ENCODE results near the gene MRPL44.

MRPL44 gene

GRCh38 chr2:223947711-223948205 is 9.5 kb upstream of the MRPL44 start:
- Histone ChIP-seq H3K4me1 (ENCODE audit: control insufficient read depth in 1 of 2, insufficient read depth in 2 of 2, low read length in 2 of 2) (peaks cover 19 to 25% of the 10 kb centered on the region in 2 donors), H3K36me3 (ENCODE audit: control insufficient read depth in 1 of 2, insufficient read depth in 2 of 2, low read length in 2 of 2) (no peaks in the 10 kb centered on the region), H3K9ac (ENCODE audit: low read depth in 1 of 2, low read length in 2 of 2) (no peak overlapping the region), H3K27ac (ENCODE audit: low read depth, low read length) (no peak overlapping the region), H3K27me3 (ENCODE audit: control insufficient read depth in 1 of 2, insufficient read depth in 2 of 2, low read length in 2 of 2) (no peaks in the 10 kb centered on the region), H3K9me3 (ENCODE audit: control insufficient read depth in 1 of 2, low read length in 2 of 2) (no peaks in the 10 kb centered on the region), H3K4me3 (ENCODE audit: low read depth in 1 of 2, low read length in 2 of 2) (no peak overlapping the region)

GRCh38 chr2:223949241-223949840 is 7.9 kb upstream of the MRPL44 start:
- no peak overlapping the region for H3K9ac ChIP-seq (ENCODE audit: low read depth in 1 of 2, low read length in 2 of 2)
- no peak overlapping the region for H3K27ac ChIP-seq (ENCODE audit: low read depth, low read length)
- peaks cover 7 to 19% of the 10 kb centered on the region in 2 donors for H3K4me1 ChIP-seq (ENCODE audit: control insufficient read depth in 1 of 2, insufficient read depth in 2 of 2, low read length in 2 of 2)
- no peaks in the 10 kb centered on the region for H3K9me3 ChIP-seq (ENCODE audit: control insufficient read depth in 1 of 2, low read length in 2 of 2)
- no peak overlapping the region for H3K4me3 ChIP-seq (ENCODE audit: low read depth in 1 of 2, low read length in 2 of 2)
- no peaks in the 10 kb centered on the region for H3K27me3 ChIP-seq (ENCODE audit: control insufficient read depth in 1 of 2, insufficient read depth in 2 of 2, low read length in 2 of 2)
- H3K36me3 ChIP-seq (ENCODE audit: control insufficient read depth in 1 of 2, insufficient read depth in 2 of 2, low read length in 2 of 2): no peaks in the 10 kb centered on the region

GRCh38 chr2:223950448-223951347 is 6.6 kb upstream of the MRPL44 start:
- Histone ChIP-seq H3K36me3 (ENCODE audit: control insufficient read depth in 1 of 2, insufficient read depth in 2 of 2, low read length in 2 of 2) (no peaks in the 10 kb centered on the region), H3K4me3 (ENCODE audit: low read depth in 1 of 2, low read length in 2 of 2) (no peak overlapping the region), H3K9me3 (ENCODE audit: control insufficient read depth in 1 of 2, low read length in 2 of 2) (no peaks in the 10 kb centered on the region), H3K27ac (ENCODE audit: low read depth, low read length) (no peak overlapping the region), H3K4me1 (ENCODE audit: control insufficient read depth in 1 of 2, insufficient read depth in 2 of 2, low read length in 2 of 2) (peaks cover 3 to 15% of the 10 kb centered on the region in 2 donors), H3K9ac (ENCODE audit: low read depth in 1 of 2, low read length in 2 of 2) (no peak overlapping the region), H3K27me3 (ENCODE audit: control insufficient read depth in 1 of 2, insufficient read depth in 2 of 2, low read length in 2 of 2) (no peaks in the 10 kb centered on the region)

GRCh38 chr2:223952280-223952968 is 4.8 kb upstream of the MRPL44 start:
- no peaks in the 10 kb centered on the region for H3K27me3 ChIP-seq (ENCODE audit: control insufficient read depth in 1 of 2, insufficient read depth in 2 of 2, low read length in 2 of 2)
- no peaks in the 10 kb centered on the region for H3K9me3 ChIP-seq (ENCODE audit: control insufficient read depth in 1 of 2, low read length in 2 of 2)
- H3K27ac ChIP-seq (ENCODE audit: low read depth, low read length): no peak overlapping the region
- H3K4me1 ChIP-seq (ENCODE audit: control insufficient read depth in 1 of 2, insufficient read depth in 2 of 2, low read length in 2 of 2): peaks cover 0 to 20% of the 10 kb centered on the region in 2 donors
- no peak overlapping the region for H3K4me3 ChIP-seq (ENCODE audit: low read depth in 1 of 2, low read length in 2 of 2)
- no peak overlapping the region for H3K9ac ChIP-seq (ENCODE audit: low read depth in 1 of 2, low read length in 2 of 2)
- H3K36me3 ChIP-seq (ENCODE audit: control insufficient read depth in 1 of 2, insufficient read depth in 2 of 2, low read length in 2 of 2): no peaks in the 10 kb centered on the region

GRCh38 chr2:223954401-223954800 is 2.9 kb upstream of the MRPL44 start:
- H3K36me3 ChIP-seq (ENCODE audit: control insufficient read depth in 1 of 2, insufficient read depth in 2 of 2, low read length in 2 of 2): no peaks in the 10 kb centered on the region
- peaks cover 14 to 33% of the 10 kb centered on the region in 2 donors for H3K4me1 ChIP-seq (ENCODE audit: control insufficient read depth in 1 of 2, insufficient read depth in 2 of 2, low read length in 2 of 2)
- H3K27ac ChIP-seq (ENCODE audit: low read depth, low read length): no peak overlapping the region
- no peaks in the 10 kb centered on the region for H3K27me3 ChIP-seq (ENCODE audit: control insufficient read depth in 1 of 2, insufficient read depth in 2 of 2, low read length in 2 of 2)
- H3K9ac ChIP-seq (ENCODE audit: low read depth in 1 of 2, low read length in 2 of 2): no peak overlapping the region
- no peak overlapping the region for H3K4me3 ChIP-seq (ENCODE audit: low read depth in 1 of 2, low read length in 2 of 2)
- H3K9me3 ChIP-seq (ENCODE audit: control insufficient read depth in 1 of 2, low read length in 2 of 2): no peaks in the 10 kb centered on the region

GRCh38 chr2:223956300-223956699 is 963 bp upstream of the MRPL44 start:
- no peak overlapping the region for H3K4me3 ChIP-seq (ENCODE audit: low read depth in 1 of 2, low read length in 2 of 2)
- no peak overlapping the region for H3K27ac ChIP-seq (ENCODE audit: low read depth, low read length)

GRCh38 chr2:223959688-223960087 is 2.4 kb downstream of the MRPL44 start:
- Histone ChIP-seq H3K27me3 (ENCODE audit: control insufficient read depth in 1 of 2, insufficient read depth in 2 of 2, low read length in 2 of 2) (no peaks in the 10 kb centered on the region), H3K4me1 (ENCODE audit: control insufficient read depth in 1 of 2, insufficient read depth in 2 of 2, low read length in 2 of 2) (peaks cover 27 to 41% of the 10 kb centered on the region in 2 donors), H3K4me3 (ENCODE audit: low read depth in 1 of 2, low read length in 2 of 2) (no peak overlapping the region), H3K36me3 (ENCODE audit: control insufficient read depth in 1 of 2, insufficient read depth in 2 of 2, low read length in 2 of 2) (peaks cover 5 to 23% of the 10 kb centered on the region in 2 donors), H3K9me3 (ENCODE audit: control insufficient read depth in 1 of 2, low read length in 2 of 2) (no peaks in the 10 kb centered on the region), H3K9ac (ENCODE audit: low read depth in 1 of 2, low read length in 2 of 2) (no peak overlapping the region), H3K27ac (ENCODE audit: low read depth, low read length) (no peak overlapping the region)

More at GRCh38 chr2:223956300-223956699, 963 bp upstream of the MRPL44 start:
- Histone ChIP-seq H3K36me3 (ENCODE audit: control insufficient read depth in 1 of 2, insufficient read depth in 2 of 2, low read length in 2 of 2) (peaks cover 5 to 10% of the 10 kb centered on the region in 2 donors), H3K4me1 (ENCODE audit: control insufficient read depth in 1 of 2, insufficient read depth in 2 of 2, low read length in 2 of 2) (peaks cover 27 to 45% of the 10 kb centered on the region in 2 donors), H3K27me3 (ENCODE audit: control insufficient read depth in 1 of 2, insufficient read depth in 2 of 2, low read length in 2 of 2) (no peaks in the 10 kb centered on the region), H3K9ac (ENCODE audit: low read depth in 1 of 2, low read length in 2 of 2) (no peak overlapping the region), H3K9me3 (ENCODE audit: control insufficient read depth in 1 of 2, low read length in 2 of 2) (no peaks in the 10 kb centered on the region)

- no peaks in the 10 kb centered on the region for H3K27me3 ChIP-seq (ENCODE audit: control insufficient read depth in 1 of 2, insufficient read depth in 2 of 2, low read length in 2 of 2)
- H3K9ac ChIP-seq (ENCODE audit: low read depth in 1 of 2, low read length in 2 of 2): no peak overlapping the region
- no peak overlapping the region for H3K27ac ChIP-seq (ENCODE audit: low read depth, low read length)
- no peaks in the 10 kb centered on the region for H3K4me1 ChIP-seq (ENCODE audit: control insufficient read depth in 1 of 2, insufficient read depth in 2 of 2, low read length in 2 of 2)
- no peaks in the 10 kb centered on the region for H3K9me3 ChIP-seq (ENCODE audit: control insufficient read depth in 1 of 2, low read length in 2 of 2)
- peaks cover 6 to 30% of the 10 kb centered on the region in 2 donors for H3K36me3 ChIP-seq (ENCODE audit: control insufficient read depth in 1 of 2, insufficient read depth in 2 of 2, low read length in 2 of 2)
- no peak overlapping the region for H3K4me3 ChIP-seq (ENCODE audit: low read depth in 1 of 2, low read length in 2 of 2)
Measured at GRCh38 chr2:223967981-223968380, 10.7 kb downstream of the MRPL44 start.

GRCh38 chr2:223969315-223969714 is 12.1 kb downstream of the MRPL44 start:
- no peaks in the 10 kb centered on the region for H3K27me3 ChIP-seq (ENCODE audit: control insufficient read depth in 1 of 2, insufficient read depth in 2 of 2, low read length in 2 of 2)
- H3K9me3 ChIP-seq (ENCODE audit: control insufficient read depth in 1 of 2, low read length in 2 of 2): no peaks in the 10 kb centered on the region
- H3K36me3 ChIP-seq (ENCODE audit: control insufficient read depth in 1 of 2, insufficient read depth in 2 of 2, low read length in 2 of 2): peaks cover 6 to 23% of the 10 kb centered on the region in 2 donors

GRCh38 chr2:223969856-223970255 is 12.6 kb downstream of the MRPL44 start:
- H3K27me3 ChIP-seq (ENCODE audit: control insufficient read depth in 1 of 2, insufficient read depth in 2 of 2, low read length in 2 of 2): no peaks in the 10 kb centered on the region
- no peak overlapping the region for H3K9ac ChIP-seq (ENCODE audit: low read depth in 1 of 2, low read length in 2 of 2)
- H3K4me3 ChIP-seq (ENCODE audit: low read depth in 1 of 2, low read length in 2 of 2): no peak overlapping the region
- H3K27ac ChIP-seq (ENCODE audit: low read depth, low read length): no peak overlapping the region
- no peaks in the 10 kb centered on the region for H3K9me3 ChIP-seq (ENCODE audit: control insufficient read depth in 1 of 2, low read length in 2 of 2)
- no peaks in the 10 kb centered on the region for H3K4me1 ChIP-seq (ENCODE audit: control insufficient read depth in 1 of 2, insufficient read depth in 2 of 2, low read length in 2 of 2)
- H3K36me3 ChIP-seq (ENCODE audit: control insufficient read depth in 1 of 2, insufficient read depth in 2 of 2, low read length in 2 of 2): peaks cover 6 to 23% of the 10 kb centered on the region in 2 donors

More at GRCh38 chr2:223969315-223969714, 12.1 kb downstream of the MRPL44 start:
- H3K9ac ChIP-seq (ENCODE audit: low read depth in 1 of 2, low read length in 2 of 2): no peak overlapping the region
- no peaks in the 10 kb centered on the region for H3K4me1 ChIP-seq (ENCODE audit: control insufficient read depth in 1 of 2, insufficient read depth in 2 of 2, low read length in 2 of 2)
- no peak overlapping the region for H3K27ac ChIP-seq (ENCODE audit: low read depth, low read length)
- H3K4me3 ChIP-seq (ENCODE audit: low read depth in 1 of 2, low read length in 2 of 2): no peak overlapping the region

Data from duodenal mucosa (tissue), 2 donors.